ENCODE measurements around the gene SDHAF1.

The SDHAF1 gene

GRCh38 chr19:36001605-36002004 lies 6.6 kb downstream of the SDHAF1 start:
- ATAC-seq = no peak
- TF ChIP-seq ISL1 (CRISPR knock-in tag; IDR thresholded peaks at IDR 0.05) (no peak), GLIS3 (CRISPR knock-in tag; IDR thresholded peaks at IDR 0.05) (no peak), CSRNP3 (CRISPR knock-in tag; IDR thresholded peaks at IDR 0.05) (no peak), BACH2 (CRISPR knock-in tag; IDR thresholded peaks at IDR 0.05; ENCODE audit: borderline replicate concordance) (no peak), ZNF70 (CRISPR knock-in tag; IDR thresholded peaks at IDR 0.05) (no peak)

GRCh38 chr19:36003284-36003683 lies 8.3 kb downstream of the SDHAF1 start:
- no peak for ATAC-seq
- no peak for TF ChIP-seq SNAI2 (CRISPR knock-in tag; IDR thresholded peaks at IDR 0.05)
- TF ChIP-seq CREB5 (CRISPR knock-in tag; IDR thresholded peaks at IDR 0.05; ENCODE audit: low read depth) = no peak
- TF ChIP-seq TCF4 (CRISPR knock-in tag; IDR thresholded peaks at IDR 0.05; ENCODE audit: borderline replicate concordance) = no peak
- no peak for TF ChIP-seq CSRNP3 (CRISPR knock-in tag; IDR thresholded peaks at IDR 0.05)
- TF ChIP-seq ESRRG (CRISPR knock-in tag; IDR thresholded peaks at IDR 0.05) = no peak
- no peak for TF ChIP-seq ZNF70 (CRISPR knock-in tag; IDR thresholded peaks at IDR 0.05)
- no peak for TF ChIP-seq ZFP3 (CRISPR knock-in tag; IDR thresholded peaks at IDR 0.05)
- no peak for TF ChIP-seq POU6F1 (CRISPR knock-in tag; IDR thresholded peaks at IDR 0.05; ENCODE audit: borderline replicate concordance, low read depth)
- TF ChIP-seq BACH2 (CRISPR knock-in tag; IDR thresholded peaks at IDR 0.05; ENCODE audit: borderline replicate concordance) = no peak
- no peak for TF ChIP-seq PATZ1 (CRISPR knock-in tag; IDR thresholded peaks at IDR 0.05; ENCODE audit: borderline replicate concordance)
- TF ChIP-seq OSR1 (CRISPR knock-in tag; IDR thresholded peaks at IDR 0.05) = no peak
- no peak for TF ChIP-seq PPARA (CRISPR knock-in tag; IDR thresholded peaks at IDR 0.05; ENCODE audit: borderline replicate concordance)
- no peak for TF ChIP-seq ZNF565 (CRISPR knock-in tag; conservative IDR thresholded peaks at IDR 0.05; ENCODE audit: low read depth)
- TF ChIP-seq ZNF8 (CRISPR knock-in tag; IDR thresholded peaks at IDR 0.05) = no peak
- TF ChIP-seq GLIS3 (CRISPR knock-in tag; IDR thresholded peaks at IDR 0.05) = no peak
- TF ChIP-seq ARNTL (CRISPR knock-in tag; IDR thresholded peaks at IDR 0.05; ENCODE audit: borderline replicate concordance, low read depth) = no peak
- TF ChIP-seq TSHZ2 (CRISPR knock-in tag; IDR thresholded peaks at IDR 0.05) = no peak
- TF ChIP-seq ISL1 (CRISPR knock-in tag; IDR thresholded peaks at IDR 0.05) = no peak

GRCh38 chr19:36006955-36007354 lies 12.0 kb downstream of the SDHAF1 start:
- ATAC-seq = no peak
- TF ChIP-seq ARNTL (CRISPR knock-in tag; IDR thresholded peaks at IDR 0.05; ENCODE audit: borderline replicate concordance, low read depth) = no peak
- no peak for TF ChIP-seq ZFP30 (CRISPR knock-in tag; IDR thresholded peaks at IDR 0.05)
- no peak for TF ChIP-seq ISL1 (CRISPR knock-in tag; IDR thresholded peaks at IDR 0.05)
- TF ChIP-seq PATZ1 (CRISPR knock-in tag; IDR thresholded peaks at IDR 0.05; ENCODE audit: borderline replicate concordance) = no peak
- TF ChIP-seq CSDC2 (CRISPR knock-in tag; IDR thresholded peaks at IDR 0.05) = no peak

Measured in SK-N-SH treated with all-trans-retinoic acid at 6 μM for 48 hours (cell line).